A375 (cell line): Measurements from ENCODE around the gene ALG8. TPM values are rescaled to one million over a fixed set of nuclear protein-coding genes. Genes with fewer than 3 reads are reported as not detected.

ENCODE experiments used
- small RNA-seq: library from RNA; depleted of rRNA; stranded (forward); fragments of <200 nt; gene quantifications from one replicate; pipeline ENCODE3, GENCODE V24; 2014
- total RNA-seq: library from RNA; depleted of rRNA; stranded (reverse); fragments of >200 nt; shearing (Covaris generic); gene quantifications from 2 replicates; pipeline ENCODE4 v1.2.3, GENCODE V29; 2014; rRNA removed

ALG8 gene
- 54.2 and 63.7 TPM in 2 replicates for total RNA-seq

DNA sequence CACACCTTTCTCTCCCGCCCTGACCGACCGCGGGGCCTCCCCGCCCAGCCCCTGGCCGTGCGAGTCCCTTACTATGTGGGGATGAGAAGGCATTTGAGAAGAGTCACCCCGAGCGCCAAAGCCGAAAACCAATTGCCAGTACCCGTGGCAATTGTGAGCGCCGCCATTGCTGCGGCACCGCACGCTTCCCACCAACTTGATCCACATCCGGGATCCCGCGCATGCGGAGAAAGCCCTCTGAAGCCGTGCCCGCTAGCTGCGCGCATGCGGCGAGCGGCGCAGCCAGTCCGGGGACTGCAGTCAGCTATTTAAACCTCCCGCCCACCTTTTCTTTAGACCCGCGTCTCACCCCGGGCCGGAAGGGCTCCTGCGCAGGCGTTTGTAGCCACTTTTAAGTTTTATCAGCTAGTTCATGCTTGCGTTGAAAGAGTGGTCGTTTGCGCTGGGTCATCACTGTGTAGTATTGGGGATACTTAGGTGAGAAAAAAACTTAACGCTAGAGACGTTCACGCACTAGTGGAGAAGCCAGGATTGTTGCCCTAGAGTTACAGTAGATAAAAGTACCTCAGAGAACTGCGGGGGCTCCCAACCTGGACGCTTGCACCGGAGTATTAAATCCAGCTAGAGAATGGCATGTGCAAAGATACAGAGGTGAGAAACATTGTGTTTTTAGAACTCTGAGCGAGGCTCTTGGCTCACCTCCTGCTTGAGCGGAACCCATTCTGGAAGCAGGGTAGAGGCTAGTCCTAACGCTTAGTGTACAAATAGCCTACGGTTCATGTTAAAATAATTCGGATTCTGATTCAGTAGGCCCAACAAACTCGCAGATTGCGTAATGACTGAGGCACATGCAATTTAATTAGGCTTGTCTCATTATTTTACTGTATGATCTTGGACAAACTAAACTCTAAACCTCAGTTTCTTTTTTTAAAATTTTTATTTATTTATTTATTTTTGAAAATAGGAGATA lies at the start of gene ALG8:
Gene ALG8, minus strand, starts transcription at position 205 of the 970 bp plus-strand sequence. Its CDS starts 38 bp downstream, at position 167.

DNA sequence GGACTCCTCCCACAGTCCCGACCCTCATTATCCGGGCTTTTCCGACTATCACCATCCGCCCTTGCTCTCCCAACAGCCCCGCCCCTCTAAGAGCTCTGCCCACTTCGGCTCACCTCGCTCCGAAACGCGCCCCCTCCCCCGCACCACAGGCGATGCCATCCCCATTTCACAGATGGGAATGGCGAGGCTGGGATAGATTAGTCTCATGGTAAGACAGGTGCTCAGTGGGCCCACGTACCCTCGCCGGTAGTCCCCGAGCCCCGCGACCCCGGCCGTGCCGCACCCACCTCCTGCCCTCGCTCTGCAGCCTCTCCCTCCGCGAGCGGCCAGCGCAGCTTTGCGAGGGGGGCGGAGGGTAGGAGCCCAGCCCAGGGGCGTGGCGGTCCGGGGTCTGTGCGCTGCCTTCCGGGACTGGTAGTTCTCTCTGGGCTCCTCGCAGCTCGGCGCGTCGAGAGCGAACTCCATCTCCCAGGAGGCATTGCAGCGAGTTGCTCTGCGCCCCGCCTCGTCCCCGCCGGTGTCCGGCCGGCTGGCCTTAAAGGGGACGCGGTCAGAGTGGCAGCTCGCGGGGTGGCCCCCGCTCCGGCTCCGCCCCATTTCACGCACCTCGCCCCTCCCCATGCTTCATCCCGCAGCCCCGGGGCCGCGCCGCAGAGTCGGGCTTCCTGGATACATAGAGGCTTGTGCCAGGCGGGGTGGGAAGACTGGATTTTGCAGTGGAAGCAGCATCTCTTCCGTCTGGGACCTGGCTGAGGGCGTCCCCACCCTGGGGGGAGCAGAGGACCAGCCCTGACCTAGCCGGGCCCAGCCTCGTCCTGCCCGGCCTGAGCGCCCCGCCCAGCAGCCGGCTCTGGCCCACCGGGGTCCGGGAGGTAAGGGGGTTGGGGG lies 49.1 kb upstream of the ALG8 start, which contains the start of the genes KCTD21 and USP35:
Gene KCTD21, minus strand, starts transcription at position 341 of the 888 bp plus-strand sequence. CDS start 14,072 bp downstream, outside the sequence.
Gene USP35, plus strand, starts transcription at position 634 of the 888 bp plus-strand sequence. CDS start 7,327 bp downstream, outside the sequence.

DNA sequence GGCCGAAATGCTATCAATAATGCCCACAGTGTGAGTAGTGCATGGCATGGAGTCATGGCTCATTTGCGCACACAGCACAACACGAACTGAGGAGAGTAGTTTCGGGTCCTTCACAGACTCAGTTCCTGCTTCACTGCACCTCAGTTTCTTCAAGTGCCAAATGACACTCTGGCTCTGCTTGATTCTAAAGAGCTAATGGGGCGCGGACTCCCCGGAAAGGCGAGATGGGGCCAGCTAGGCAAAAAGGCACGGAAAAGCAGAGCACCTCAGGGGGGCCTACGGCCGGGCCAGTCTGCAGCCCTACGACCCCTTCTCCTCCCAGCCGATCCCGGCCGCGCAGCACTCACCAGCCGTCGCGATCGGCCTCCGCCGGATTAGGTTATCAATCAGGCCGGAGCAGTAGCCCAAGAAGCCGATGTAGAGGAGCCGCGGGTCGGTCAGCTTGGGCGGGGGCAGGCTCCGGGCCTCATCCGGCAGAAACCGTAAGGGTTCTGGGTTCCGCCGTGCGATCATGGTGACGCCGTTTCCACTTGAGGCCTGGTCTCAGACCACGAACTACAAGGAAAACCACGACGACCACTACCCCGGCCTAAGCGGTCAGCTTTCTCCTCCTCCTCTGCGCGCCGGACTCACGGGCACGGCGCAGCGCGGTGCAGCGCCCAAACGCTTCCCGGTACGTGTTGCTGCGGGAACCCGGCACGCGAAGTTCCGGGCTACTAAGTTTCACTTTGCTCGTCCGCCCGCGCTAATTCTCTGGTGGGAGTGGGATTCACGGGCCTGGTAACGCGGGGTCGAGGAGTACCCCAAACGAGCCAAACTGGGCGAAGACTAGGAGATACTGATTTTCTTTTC lies 60.0 kb downstream of the ALG8 start, which contains the start of gene NDUFC2:
Gene NDUFC2, minus strand, starts transcription at position 631 of the 852 bp plus-strand sequence. Its CDS starts 118 bp downstream, at position 513.

DNA sequence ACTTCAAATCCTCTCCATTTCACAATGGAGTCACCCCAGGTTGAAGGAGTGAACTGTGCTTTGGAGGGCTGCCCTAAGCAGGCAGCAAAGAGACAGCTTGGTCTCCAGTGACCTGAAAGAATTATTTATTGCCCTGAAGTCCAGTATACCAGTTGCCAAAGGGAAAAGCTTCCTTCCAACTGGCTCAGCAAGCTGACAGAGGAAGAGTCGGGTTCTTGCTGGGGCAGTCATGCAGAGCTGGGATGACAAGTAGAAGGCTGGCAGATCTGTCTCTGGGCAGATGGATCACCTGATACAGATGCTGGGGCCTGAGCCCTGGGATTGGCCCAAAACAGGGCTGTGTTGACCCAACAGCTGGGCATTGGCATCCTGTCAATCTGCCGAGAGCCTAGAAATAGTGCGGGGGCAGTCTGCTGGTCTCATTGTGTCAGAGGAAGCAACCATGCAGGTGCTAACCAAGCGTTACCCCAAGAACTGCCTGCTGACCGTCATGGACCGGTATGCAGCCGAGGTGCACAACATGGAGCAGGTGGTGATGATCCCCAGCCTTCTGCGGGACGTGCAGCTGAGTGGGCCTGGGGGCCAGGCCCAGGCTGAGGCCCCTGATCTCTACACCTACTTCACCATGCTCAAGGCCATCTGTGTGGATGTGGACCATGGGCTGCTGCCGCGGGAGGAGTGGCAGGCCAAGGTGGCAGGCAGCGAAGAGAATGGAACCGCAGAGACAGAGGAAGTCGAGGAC lies 75.8 kb downstream of the ALG8 start, which contains the start of gene THRSP:
Gene THRSP, plus strand, starts transcription at position 422 of the 742 bp plus-strand sequence. Its CDS starts 21 bp downstream, at position 443.

Small RNA genes within 50 kb of the gene (small RNA-seq; reads per million reads assigned to genes)
- not detected for gene RNU6-126P

Other genes starting within 250 kb of the ALG8 start
- gene INTS4, start 145.0 kb downstream of the ALG8 start, total RNA-seq: 30.2 and 43.2 TPM in 2 replicates
- not detected in 2 replicates for gene KCTD14, start 116.3 kb downstream of the ALG8 start, total RNA-seq
- not detected in 2 replicates for gene THRSP, start 75.8 kb downstream of the ALG8 start, total RNA-seq
- 85.2 and 136 TPM in 2 replicates for gene NDUFC2, start 59.8 kb downstream of the ALG8 start, total RNA-seq
- gene KCTD21, start 49.0 kb upstream of the ALG8 start, total RNA-seq: 3.7 TPM in 2 replicates
- 3.1 and 3.4 TPM in 2 replicates for gene USP35, start 49.3 kb upstream of the ALG8 start, total RNA-seq